ENCODE measurements around the gene OSBPL5.
A peak's percentile ranks its signal among the peaks of the same experiment; 100 is the strongest.

The OSBPL5 gene

DNA sequence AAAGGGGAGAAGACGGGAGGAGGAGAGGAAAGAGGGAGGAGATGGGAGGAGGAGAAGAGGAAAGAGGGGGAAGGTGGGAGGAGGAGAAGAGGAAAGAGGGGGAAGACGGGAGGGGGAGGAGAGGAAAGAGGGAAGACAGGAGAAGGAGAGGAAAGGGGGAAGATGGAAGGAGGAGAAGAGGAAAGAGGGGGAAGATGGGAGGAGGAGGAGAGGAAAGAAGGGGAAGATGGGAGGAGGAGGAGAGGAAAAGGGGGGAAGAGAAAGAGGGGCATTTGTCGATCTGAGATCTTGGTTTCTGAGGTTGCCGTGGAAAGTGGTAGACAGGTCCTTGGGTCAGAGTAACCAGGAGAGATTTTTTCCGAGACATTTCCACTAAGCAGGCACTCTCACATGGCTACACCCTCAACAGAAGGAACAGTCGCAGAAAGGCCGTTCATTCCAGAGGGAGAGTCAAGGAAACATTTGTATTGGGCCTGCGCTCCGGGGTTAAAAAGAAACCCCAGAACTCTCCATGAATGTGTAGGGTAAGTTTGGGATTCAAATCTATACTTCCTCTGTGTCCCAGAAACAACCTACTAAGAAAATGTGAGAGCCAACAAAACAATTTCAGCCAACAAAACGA, 68.1 kb downstream of the OSBPL5 start:
- no peak for DNase-seq

DNA sequence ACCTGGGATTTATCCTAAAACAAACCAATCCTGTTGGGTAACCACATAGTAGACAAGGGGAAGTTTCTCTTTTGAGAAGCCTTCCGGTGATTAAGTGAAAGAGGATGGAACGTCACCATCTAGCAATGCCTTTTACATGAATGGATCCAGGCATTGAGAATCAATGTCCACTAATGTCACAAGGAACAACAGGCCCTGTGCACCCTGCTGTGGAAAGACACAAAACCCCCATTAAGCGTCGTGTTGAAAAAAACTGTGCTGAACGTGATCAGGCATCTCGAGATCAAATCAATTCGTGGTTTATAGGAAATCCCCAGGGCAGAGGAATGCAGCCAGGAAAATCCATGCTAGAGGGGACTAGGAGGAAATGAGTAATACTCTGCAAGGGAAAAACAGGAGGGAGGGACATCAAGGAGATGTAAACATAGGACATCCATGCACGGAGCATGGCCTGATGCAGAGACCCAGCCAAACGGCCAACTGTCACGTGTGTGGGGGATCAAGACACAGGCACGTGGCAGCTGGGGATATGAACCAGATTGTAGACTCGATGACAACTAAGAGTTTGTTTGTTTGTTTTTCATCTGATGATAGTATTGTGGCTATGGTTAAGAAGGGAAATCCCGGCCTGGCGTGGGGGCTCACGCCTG, 69.3 kb downstream of the OSBPL5 start:
- no peak for DNase-seq

DNA sequence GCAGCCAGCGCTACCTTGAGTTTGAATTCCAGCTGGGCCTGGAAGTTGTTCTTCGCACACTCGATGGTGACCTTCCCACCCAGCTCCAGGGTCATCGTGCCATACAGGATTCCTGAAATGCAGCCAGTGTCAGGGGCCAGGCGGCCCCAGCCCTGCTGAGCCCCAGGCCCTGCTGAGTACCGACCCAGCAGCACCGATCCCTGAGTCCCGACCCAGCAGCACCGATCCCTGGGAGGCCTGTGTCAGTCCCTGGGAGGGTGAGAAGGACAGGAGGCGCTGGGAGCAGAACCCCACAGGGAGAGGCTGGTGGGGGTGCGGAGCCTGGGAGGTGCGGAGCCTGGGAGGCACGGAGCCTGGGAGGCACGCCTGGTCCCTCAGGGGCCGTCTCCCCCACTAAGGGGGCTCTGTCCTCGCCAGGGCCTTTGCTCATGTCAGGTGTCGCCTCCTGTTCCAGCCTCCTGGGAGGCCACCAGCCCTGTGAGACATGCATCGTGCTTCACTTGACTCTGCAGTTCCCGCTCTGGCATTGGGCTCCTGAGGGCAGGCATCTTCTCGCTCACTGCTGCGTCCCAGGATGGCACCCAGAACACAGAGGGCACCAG, 70.8 kb downstream of the OSBPL5 start:
- DNase-seq: no peak

DNA sequence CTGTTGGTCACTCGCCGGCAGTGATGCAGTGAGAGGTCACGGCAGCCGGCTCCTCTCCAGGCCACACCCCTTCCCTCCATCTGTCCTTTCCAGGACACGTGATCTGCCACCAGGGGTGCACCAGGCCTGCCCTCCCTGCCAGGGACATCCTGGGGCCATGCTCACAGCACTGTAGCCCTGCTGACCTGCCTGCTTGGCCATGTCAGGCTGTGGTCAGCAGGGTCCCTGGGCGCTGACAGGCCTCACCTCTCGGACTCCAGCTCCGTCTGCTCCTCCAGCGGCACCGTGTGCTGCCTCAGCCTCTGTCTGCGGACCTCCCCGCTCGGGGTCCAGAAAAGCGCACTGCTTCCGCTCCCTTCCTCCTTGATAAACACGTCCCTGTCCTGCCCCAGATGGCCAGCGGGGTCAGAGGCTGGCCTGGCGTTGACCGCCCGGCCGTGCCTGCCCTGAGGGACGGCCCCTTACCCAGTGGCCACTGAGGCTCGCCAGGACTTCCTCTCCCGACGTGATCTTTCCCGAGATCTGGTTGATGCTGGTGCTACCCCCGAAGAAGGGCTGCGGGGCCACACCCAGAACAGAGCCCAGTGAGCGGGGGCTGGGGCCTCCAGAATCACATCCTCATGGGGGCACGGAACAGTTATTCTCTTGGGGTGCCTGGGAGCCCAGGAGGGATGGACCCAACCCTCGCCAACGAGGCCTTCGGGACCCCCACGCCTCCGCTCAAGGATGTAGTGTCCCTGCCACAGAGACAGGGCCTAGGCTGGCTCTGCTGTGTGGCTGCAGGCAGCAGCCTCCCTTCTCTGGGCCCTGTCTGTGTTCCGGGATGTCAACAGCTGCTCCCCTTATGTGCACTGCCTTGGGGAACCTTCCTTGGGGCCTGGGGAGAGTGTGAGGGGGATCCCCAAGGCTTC, 71.6 kb downstream of the OSBPL5 start:
- DNase-seq: no peak

DNA sequence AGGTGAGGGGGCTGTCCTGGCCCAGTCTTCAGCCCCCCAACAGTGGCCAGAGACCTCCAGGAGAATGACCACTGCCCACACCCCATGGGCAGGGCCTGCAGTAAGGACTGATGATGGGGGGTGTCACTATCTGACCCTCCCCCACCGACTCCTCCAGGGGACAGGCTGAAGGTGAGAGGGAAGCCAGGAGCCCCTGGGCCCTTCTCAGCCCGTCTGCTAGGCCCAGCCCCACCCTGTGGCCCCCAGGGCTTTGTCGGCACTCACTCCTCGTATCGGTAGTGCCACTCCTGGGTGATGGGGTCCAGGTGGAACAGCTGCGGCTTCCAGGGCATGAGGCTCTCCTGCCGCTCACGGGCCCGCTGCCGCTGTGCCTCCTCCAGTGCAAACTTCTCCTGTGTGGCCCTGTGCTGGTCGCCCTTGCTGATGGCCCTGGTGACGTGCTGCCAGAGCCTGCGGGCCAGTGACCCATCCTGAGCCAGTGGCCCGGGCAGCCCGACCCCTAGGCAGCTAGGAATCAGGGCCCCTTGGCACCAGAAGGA, 72.4 kb downstream of the OSBPL5 start:
- DNase-seq: no peak

DNA sequence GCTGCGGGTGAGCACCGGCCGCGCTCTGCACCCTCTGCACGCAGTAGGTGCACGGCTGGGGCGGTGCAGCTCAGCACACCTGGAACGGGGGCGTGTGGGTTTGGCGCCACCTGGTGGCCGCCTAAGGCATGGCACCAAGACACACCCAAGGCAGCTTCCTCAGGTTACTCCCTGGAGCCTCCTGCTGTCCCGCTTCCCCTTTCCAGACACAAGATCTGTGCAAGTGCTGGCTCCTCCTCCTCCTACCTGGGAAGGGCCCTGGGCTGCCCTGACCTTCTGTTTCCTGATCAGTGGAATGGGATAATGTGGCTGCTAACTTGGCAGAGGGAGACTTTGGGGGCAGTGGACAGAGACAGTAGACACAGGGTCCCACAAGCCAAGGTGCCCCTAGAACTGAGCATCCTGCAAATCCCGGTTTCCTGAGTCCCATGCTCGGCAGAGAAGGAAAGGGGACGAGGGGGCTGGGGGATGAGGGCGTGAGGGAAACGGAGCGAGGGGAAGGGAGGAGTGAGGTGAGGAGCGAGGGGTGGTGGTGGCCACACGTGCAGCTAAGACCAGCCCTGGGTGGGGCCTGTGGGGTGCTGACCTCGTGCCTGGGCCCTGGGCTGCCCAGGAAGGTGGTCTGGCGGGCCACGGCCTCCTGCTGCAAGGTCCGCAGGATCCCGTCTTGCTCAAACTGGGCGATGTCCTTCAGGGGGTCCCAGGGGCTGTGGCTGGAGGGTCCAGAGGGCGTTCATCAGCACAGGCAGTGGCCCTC, 73.1 kb downstream of the OSBPL5 start:
- peak; percentile 75 for DNase-seq

DNA sequence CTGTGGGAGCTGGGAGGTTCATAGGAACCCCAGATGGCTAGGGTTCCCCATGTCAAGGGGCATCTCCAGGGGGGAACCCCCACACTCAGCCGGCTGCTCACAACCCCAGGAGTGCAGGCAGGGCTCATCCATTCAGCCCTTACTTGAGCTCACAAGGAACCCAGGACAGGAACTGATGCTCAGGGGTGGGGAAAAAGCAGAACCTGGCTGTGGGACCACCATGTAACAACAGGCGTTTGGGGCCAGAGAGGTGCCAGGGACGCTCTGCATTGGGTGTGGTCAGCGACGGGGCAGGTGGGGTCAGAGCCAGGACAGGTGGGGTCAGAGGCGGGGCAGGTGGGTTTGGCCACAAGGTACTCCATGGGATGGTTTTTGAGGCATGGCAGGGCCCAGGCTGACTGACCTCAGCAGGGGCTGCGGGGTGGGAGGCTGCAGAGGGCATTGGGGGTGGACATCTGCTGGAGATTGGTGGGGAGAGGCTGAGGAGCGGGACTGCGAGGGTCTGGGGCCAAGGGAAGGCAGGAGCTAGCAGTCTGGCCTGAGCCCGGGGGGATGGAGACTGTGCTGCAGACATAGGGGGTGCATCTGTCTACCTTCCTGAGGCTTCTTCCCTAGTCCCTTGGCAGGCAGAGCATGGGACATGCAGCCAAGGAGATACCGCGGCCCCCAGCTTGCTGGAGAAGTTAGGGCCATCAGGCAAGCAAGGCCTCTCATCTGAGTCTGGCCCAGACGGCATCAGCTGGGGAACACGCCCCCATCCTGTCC, 73.8 kb downstream of the OSBPL5 start:
- no peak for DNase-seq

DNA sequence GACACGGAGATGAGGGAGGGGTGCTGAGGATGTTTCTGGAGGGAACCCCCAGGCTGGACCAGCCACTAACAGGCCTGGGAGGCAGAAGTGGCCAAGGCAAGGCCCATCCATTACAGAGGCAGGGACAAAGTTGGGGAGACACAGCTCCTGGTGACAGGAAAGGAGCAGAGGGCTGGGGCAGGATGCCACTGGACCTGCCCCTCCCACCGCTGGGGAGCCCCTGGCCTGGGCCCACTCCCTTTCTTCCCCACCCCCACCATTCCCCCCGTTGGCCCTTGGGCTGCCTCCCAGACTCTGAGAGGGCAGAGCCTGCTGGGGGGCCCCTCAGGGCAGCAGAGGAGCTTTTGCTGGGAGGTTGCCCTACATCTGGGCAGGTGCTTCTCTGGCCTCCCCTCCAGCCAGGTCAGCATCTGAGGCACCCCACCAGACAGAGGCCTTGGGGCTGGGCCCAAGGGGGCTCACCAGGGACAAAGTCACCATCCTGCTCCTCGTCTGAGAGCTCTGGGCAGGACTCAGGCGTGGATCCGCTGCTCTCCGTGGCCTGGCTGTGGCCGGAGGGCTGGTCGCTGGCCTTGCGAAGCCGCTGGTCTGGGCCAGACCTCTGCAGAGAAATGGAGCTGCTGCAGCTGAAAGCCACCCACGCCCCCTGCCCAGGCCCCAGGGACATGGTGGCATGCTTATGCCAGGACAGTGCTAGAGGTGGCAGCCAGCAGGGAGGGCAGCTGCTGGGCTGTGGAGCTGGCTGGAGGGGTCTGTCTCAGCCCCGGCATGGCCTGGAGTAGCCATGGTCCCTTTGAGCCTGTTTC, 74.8 kb downstream of the OSBPL5 start:
- no peak for DNase-seq

DNA sequence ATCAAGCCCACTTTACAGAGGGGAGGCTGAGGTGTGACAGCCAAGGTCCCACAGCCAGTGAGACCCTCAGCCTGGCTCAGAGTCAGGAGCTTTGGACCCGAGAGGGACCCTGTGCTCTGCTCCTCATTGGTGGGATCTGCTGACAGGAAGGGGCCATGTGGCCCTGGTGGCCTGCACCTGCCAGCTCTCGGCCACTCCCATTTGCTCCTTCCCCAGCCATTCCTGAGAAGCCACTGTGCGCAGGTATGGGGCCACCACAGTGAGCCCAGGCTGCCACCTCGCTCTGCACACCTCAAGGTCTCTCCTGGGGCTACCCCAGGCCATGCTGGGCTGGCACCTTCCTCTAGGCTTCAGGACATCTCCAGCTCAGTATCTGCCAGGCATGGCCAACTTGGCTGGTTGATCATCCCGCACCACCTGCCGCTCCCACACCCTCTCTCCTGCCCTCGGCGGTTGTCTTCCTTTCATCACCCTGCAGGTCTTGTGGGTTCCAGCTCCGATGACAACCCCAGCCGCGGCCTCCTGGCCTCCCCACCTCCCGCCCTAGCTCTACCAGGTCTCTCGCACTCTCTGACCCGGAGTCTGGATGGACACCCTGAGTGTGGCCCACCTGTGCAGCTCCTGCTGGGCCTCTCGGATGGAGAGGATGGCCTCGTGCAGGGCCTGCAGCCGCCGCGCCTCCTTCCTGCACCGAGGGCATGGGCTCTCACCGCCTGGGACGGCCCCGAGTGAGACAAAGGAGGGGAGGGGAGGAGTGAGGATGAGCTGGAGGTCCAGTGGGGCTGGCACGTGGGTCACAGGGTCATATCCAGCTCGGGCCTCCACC, 75.7 kb downstream of the OSBPL5 start:
- DNase-seq: no peak

DNA sequence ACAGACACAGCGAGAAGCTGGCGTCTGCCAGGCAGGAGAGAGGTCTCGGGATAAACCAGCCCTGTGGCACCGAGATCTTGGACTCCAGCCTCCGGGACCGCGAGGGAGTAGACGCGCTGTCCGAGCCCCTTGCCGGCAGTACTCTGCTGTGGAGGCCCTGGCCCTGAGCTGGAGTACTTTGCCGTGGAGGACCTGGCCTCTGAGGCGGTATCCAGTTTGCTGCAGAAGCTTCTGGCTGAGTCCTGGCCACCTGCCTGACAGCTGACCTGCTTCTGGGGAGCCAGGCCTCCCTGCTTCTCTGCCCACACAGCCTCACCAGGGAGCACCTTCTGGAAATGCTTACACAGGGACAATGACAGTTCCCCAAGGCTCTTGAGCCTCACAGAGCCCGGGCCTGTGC, 76.3 kb downstream of the OSBPL5 start:
- DNase-seq: no peak

DNA sequence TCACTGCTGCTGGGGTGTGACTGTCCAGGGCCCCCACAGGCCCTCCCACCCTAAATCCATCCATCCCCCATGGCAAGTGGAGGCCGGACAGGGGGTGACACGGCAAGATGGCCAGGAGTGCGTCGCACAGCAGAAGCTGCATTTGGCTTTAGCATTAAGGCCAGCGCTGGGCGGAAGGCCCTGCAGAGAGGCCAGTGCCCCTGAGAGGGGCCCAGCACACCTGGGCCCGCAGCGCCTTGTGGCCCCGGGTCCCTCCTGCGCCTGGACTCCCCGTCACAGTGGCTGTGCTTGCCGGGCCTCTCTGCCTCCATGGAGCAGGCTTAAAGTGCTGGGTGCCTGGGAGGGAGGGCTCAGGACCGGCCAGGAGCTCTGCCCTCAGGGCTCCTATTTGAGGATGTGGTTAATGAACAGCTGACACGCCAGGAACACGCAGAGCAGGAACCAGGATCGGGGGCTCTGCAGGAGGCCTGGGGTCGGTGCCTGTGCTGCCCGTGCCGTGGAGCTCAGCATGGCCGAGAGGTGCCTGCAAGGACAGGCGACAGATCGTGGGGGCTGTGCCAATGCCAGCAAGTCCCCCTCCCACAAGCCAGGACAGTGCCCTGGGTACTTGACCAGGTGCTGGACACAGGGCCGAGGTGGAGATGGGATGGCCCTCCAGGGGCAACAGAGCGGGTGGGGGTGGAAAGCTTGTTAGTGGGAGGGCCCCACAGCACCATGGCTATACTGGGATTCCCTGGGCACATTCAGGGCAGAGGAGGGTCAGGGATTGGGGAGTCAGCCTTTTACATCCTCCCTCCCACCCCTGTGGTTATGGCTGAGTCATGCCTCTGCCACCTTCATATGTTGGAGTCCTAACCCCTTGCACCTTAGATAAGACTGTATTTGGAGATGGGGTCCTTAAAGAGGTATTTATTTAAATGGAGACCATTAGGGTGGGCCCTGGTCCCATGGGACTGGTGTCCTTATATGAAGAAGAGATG, 77.0 kb downstream of the OSBPL5 start:
- no peak for DNase-seq

DNA sequence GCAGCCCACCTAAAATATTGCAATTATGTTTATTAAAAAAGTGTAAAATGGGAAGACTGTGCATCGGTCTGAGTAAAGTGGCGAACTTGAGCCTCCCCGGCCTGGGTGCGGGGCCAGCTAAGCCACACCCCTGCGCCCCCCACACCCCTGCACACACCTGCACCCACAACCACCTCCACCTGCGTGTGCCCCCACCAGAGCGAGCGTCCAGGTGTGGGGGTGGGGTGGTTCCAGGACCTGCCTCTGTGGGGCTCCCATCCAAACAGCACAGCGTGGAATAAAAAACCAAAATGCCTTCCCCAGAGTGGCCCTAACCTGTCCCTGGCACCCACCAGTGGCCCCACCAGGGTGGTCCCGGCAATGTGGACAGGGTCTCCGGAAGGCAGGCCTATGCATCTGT, 77.7 kb downstream of the OSBPL5 start:
- DNase-seq: no peak

DNA sequence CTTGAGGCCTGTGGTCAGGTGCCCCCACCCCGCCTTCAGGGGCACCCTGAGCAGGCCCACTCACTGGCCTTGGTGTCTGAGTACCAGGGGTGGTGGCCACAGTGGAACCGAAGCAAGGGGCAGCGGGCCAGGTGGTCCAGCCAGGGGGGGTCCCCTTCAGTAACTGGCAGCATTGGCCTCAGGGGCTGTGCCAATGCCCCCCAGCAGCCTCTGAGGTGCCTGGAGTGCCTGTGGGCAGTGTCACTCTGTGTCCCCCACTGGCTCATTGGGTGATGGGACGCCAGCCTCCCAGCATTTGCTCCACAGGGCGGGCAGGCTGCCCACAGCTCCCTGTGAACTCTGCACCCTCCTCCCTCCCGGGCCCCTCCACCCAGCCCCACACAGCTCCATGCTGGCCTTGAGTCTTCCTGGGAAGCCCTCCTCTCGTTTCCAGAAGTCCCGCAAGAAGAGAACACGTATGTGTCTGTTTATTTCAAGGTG, 78.4 kb downstream of the OSBPL5 start:
- DNase-seq: no peak

DNA sequence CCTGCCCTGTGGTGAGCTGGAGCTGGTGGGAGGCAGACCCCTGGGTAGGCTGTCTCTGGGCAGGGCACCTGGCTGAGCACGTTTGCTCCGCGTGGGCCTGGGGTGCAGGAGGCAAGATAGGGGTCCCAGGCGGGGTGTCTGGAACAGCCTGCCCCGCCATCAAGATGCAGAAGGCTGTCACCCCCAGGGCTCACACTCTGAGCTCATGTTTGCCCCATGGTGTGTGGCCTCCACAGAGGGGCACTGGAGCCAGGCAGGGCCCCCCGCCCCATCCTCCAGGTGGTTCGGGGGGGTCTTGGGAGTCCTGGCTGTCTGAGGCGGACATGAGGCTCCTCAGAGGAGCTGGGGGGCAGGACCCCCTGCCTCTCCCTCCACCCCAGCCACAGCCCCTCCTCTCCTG, 79.0 kb downstream of the OSBPL5 start:
- DNase-seq: no peak

DNA sequence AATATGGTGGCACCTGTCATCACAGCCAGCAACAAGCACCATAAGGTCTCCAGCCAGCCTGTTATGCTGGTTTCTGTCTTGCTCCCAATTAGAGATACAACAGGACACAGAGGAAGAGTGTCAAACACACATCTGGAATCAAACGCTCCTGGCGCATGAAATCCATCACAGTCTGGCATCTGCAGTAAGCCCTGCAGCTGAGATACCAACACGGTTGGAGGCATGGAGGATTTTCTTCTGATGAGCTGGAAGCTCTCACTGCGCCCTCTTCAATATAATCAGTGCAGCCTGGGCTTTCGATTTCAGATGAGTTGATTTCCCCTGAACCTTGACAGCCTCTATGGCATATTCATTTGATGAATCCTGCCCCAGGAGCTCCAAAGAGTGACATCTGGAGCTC, 80.1 kb downstream of the OSBPL5 start:
- DNase-seq: no peak

DNA sequence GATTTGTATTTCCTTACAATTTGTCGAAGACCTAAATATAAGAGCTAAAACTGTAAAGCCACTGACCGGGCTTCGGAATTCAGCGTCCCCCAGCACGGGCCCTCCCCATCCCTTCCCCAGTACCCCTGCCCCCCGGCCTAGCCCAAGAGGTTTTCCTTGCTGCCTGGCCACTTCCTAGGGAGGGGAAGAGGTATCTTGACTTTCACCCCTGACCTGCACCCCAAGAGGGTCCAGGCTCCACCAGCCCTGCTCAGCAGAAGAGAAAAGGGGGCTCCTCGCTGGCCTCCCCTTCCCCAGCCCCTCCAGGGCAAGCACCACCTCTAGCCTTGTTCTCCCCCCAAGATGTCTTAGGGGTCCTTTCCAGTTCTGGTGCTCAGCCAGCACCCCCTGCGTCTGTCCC, 81.8 kb downstream of the OSBPL5 start:
- DNase-seq: no peak

DNA sequence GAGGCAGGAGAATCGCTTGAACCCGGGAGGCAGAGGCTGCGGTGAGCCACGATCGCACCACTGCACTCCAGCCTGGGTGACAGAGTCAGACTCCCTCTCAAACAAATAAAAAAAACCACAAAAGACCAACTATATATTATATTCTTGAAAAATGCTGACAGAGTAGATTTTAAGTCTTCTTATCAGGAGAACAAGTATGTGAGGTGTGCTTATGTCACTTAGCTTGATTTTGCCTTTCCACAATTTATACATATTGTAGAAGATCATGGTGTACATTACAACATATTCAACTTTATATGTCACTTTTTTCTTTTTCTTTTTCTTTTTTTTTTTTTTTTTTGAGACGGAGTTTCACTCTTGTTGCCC, 83.7 kb downstream of the OSBPL5 start:
- DNase-seq: no peak

DNA sequence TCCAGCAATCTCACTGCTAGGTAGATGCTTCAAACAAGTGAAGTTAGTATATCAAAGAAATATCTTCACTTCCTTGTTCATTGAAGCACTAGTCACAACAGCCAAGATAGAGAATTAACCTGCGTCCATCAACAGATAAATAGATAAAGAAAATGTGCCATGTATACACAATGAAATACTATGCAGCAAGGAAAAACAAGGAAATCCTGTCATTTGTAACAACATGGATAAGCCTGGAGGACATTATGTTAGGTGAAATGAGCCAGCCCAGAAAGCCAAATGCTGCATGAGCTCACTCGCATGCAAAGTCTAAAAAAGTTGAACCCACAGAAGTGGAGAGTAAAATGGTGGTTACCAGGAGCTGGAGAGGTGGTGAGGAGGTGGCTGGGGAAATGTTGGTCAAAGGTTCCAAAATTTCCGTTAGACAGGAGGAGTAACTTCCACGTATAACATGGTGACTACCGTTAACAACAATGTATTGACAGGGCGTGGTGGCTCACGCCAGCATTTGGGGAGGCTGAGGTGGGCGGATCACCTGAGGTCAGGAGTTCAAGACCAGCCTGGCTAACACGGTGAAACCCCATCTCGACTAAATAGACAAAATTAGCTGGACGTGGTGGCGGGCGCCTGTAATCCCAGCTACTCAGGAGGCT, 84.3 kb downstream of the OSBPL5 start:
- DNase-seq: no peak

Data from stimulated activated CD4-positive, alpha-beta T cell treated with anti-CD3 and anti-CD28 coated beads, Interleukin-15, amount 100 ng/mL, for 24 hours (primary cell).